Suppressor macrophage (primary cell): ENCODE data around the gene FCRL2.

ENCODE experiments used
- DNase-seq, 4 experiments: peaks; one replicate each; pipeline ENCODE4 v3.0.0-alpha.2; 2020 to 2022

The FCRL2 gene

DNA sequence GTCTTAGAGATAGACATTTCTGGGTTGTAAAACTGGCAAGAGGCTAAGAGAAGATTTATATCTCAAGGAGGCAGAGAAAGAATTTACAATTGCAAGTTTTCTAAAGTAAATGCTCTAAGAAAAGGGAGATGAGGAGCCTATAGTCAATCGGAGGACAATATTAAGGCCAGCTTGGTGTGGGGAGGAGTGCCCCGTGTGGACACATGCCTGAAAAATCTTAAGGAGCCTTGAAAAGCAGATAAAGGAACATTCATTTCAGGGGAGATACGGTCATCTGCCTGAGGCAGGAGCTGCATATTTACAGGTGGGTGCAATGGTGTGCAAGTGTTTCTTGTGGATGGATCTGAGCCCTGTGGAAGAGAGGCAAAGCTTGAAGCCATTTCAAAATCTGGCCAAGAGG, 25.6 kb downstream of the FCRL2 start:
- no peak for DNase-seq

DNA sequence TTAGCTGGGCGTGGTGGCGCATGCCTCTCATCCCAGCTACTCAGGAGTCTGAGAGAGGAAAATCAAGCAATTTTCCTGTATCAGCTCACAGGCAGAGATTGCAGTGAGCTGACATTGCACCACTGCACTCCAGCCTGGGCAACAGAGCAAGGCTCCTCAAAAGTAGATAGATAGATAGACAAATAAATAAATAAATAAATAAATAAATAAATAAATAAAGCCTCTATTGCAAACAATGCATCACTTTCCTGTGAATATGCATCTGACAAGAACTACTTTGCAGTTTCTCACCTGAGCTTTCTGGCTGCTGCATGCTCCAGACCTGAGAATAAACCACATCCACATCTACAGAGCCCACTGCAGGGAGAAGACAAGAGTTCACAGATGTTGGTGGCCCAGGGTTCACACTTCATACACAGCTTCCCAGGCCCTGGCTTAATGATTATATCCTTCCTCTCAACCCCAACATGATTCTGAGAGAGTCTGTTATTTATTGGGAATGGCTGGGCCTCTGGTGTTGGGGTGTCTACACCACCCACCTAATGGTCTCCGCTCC, 28.6 kb downstream of the FCRL2 start:
- DNase-seq: no peak

DNA sequence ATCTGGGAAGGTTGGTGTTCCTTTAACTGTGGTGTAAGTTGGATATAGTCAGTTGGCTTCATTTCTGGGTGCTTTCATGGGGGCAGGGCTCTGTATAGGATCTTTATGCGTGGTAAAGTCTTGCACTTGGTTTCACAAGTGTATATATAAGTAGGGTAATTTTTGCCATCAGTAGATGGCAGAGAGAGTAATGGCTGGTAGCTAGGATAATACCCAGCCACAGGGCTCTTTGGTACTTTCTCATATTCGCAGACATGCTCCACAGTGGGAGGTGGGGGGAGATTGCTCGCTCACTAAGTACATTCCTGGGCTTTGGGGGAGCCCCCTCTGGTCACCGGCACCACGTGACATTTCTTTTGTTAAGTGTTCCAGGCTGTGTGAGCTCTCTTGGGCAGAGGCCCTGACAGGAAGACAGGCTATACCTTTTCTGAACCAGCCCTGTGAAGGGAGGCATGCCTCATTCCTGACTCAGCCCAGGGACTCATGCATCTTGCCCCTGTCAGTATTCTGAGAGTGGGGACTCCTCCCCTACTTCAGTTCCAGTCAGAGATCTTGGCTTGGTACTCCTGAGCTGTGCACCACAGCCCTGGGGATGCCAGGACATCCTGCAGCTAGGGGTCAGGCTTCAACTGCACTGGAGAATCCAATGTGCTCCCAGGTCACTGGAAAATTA, 37.6 kb downstream of the FCRL2 start:
- no peak for DNase-seq

- DNase-seq: peak in 1 of 4 experiments; percentile 10
These were observed 40.9 kb downstream of the FCRL2 start for GRCh38 chr1:157735991-157736390.

- peak; percentile 71 to 94 (median 87) for DNase-seq
These were observed 42.6 kb downstream of the FCRL2 start for GRCh38 chr1:157734321-157734720.

DNA sequence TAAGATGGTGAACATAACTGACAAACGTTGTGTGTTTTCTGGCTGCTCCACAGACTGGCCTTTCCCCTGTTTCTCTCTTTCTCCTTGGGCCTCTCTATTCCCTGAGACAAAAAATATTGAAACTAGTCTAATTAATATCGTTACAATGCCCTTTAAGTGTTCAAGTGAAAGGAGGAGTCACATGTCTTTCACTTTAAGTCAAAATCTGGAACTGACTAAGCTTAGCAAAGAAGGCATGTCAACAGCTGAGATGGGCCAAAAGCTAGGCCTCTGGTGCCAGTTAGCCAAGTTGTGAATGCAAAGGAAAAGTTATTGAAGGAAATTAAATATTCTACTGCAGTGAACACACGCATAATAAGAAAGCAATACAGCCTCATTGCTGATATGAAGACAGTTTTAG, 44.2 kb downstream of the FCRL2 start:
- peak in 1 of 4 experiments; percentile 13 for DNase-seq

- DNase-seq: peak; percentile 60 to 87 (median 68)
These were observed 51.7 kb downstream of the FCRL2 start for GRCh38 chr1:157725221-157725577.

DNA sequence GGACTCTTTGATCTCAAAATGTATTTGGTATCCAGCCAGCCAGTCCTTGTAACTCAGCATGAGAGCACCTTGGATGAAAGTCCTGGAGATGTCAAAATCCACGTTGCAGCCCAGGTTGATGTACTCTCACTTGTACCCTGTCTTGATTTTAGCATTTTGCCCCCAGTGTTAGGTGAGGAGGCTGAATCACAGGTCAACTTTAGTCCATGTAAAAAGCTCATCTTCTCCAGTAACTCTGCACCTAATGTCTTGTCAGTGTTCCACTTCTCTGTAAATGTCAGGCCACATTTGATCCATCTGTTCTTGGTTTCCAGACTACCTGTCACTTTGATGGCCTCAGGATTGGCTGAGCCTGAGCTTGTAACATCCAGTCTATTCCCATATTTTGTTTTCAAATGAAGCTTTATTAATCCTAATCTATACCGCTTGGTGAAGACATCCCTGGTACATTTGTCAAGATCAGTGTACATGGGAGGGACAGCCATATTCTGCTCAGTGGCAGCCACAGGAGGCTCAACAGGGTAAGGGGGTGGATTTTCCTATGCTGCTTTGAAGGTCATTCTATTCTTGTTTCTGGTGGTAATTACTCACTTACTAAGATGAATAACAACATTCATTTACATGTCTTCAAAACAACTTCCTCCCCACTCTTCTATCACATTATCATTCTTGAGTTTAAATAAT, 52.3 kb downstream of the FCRL2 start:
- peak in 2 of 4 experiments; percentile 24 to 54 for DNase-seq

- DNase-seq: no peak
These were observed 53.8 kb downstream of the FCRL2 start for GRCh38 chr1:157723157-157723556.

DNA sequence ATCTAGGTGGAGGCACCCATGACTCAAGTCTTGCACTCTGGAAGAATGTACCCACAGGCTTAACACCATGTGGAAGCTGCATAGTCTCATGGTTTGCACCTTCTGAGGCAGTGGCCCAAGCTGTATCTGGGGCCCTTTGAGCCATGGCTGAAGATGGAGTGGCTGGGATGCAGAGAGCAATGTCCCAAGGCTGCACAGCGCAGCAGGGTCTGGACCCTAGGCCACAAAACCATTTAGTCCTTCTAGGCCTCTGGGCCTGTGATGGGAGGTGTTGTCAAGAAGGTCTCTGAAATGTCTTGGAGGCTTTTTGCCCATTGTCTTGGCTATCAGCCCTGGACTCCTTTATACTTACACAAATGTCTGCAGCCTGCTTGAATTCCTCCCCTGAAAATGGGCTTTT, 54.9 kb downstream of the FCRL2 start:
- DNase-seq: no peak

- no peak for DNase-seq
These were observed 61.2 kb downstream of the FCRL2 start for GRCh38 chr1:157715736-157716135.

DNA sequence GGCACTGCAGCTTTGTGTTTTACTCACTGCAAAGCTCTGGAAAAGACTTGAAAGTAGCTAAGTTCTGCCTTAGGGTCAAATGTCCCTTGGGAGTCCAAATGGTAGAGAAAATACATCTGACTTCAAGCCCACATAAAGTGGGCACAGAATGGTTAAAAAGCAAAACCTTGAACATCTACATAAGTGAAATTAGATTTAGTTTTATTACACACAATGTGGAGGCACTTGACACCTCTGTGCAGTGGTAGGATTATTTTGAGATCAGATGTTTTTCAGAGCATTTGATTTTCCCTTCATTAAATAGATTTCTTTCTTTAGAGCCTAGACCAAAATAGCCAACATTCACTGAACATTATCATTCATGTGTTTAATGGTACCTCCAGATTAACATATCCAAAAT, 65.1 kb downstream of the FCRL2 start:
- no peak for DNase-seq

DNA sequence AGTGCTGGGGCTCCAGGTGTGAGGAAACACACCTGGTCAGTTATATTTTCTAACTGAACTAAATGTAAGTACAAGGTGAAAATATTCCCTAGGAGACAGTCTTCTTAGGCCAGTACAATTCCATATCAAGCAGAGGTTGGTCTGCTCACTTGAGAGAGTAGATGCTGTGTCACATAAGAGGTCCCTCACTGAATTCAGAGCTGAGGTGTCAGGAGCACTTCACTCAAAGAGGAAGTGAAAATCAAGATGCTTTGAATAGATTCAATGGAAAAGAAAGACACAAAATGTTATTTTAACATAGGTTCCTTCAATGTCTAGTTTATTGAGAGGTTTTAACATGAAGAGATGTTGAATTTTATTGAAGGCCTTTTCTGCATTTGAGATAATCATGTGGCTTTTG, 72.1 kb downstream of the FCRL2 start:
- DNase-seq: peak in 1 of 4 experiments; percentile 17

DNA sequence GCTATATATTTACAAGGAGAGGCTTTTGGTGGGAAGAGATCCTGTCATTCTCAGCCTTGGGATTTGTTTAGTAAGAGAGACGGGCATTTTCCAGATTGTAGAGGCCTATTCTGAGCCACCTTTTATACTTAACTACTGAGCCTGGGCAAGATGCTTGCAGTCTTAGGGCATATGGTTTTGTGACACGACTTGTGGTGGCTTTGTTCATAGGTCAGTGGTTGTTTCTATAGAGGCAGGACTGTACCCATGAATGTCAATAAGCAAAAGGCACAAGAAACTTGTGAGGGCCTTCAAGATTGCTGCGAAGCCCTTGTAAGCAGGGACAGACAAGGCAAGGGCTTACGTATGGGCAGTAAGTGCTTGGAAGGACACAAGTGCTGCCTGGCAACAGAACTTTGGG, 73.0 kb downstream of the FCRL2 start:
- DNase-seq: no peak

DNA sequence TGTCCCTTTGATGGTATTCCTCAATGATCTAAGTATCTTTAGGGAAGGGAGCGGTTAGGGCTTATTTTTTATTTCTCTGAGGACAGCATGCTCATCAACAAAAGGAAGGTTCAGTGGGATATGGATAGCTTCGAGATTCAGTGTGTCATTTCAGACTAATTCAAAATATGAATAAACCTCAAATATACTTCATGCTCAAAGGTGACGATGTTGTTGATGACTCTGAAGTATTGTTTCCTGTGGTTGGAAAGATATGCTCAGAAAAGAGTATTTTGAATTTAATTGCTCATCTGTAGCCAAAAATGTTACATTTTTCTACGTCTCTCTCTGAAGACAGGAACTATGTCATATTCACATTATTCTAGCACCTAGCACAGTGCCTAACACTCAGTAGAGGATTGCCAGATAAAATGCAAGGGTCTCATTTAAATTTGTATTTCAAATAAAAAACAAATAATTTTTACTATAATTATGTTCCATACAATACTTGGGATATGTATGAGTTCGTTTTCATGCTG, 74.6 kb downstream of the FCRL2 start:
- DNase-seq: no peak

DNA sequence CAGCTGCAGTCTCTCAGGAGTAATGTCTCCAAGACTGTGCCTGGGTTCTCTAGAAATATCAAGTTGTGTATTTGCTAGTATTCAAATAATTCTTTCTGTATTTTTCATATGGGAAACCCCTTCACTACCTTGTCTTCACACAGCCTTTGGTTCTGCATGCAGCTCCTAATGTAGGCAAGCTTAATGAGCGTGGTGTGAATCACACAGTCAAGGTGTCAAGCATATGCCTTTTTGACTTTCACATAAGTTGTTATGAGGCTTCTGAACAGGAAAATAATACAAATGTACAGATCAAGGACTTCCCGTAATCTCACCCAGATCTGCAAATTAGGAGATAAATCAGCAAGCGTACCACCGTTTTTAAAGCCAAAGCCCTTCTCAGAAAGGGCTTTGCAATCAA, 76.2 kb downstream of the FCRL2 start, which contains the start of gene FCRL3:
Gene FCRL3 (minus strand): TSS at position 38 of the 400 bp plus-strand sequence. CDS start 280 bp downstream, outside the sequence.
- DNase-seq: no peak

GRCh38 chr1:157700305-157700704, 76.6 kb downstream of the FCRL2 start:
- DNase-seq: no peak

- no peak for DNase-seq
These were observed 79.0 kb downstream of the FCRL2 start for GRCh38 chr1:157697781-157698569.

GRCh38 chr1:157696966-157697628, 79.8 kb downstream of the FCRL2 start:
- DNase-seq: no peak
